Activated CD4-positive, alpha-beta T cell treated with anti-CD3 and anti-CD28 coated beads, Interleukin-2, amount 50 U/mL, for 24 hours (primary cell): ENCODE results near the gene ZNF775.

Source experiments
- DNase-seq, 2 donors: peaks; one replicate each; pipeline ENCODE4 v3.0.0-alpha.2; 2020; ENCODE audit warnings: low read depth in 1 of 2, low spot score in 1 of 2

Gene ZNF775

DNA sequence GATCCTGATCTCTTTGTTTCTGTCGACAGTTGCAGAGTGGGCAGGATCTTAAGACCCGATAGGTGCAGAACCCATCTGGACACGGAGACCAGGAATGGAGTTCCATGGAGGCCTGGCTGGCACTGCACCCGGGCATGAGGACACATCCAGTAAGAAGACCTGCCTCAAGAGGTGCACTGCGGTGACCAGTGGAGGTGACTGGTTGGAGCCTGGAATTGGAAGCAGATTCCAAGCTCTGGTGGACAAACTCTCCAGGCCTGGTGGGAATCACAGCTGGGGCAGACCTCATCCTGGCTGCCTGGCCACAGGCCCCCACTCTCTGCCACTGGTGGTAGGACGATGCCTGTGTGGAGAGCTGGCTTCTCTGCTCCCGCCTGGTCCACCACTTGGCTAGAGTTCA is 31.0 kb downstream of the ZNF775 start:
- DNase-seq = no peak

DNA sequence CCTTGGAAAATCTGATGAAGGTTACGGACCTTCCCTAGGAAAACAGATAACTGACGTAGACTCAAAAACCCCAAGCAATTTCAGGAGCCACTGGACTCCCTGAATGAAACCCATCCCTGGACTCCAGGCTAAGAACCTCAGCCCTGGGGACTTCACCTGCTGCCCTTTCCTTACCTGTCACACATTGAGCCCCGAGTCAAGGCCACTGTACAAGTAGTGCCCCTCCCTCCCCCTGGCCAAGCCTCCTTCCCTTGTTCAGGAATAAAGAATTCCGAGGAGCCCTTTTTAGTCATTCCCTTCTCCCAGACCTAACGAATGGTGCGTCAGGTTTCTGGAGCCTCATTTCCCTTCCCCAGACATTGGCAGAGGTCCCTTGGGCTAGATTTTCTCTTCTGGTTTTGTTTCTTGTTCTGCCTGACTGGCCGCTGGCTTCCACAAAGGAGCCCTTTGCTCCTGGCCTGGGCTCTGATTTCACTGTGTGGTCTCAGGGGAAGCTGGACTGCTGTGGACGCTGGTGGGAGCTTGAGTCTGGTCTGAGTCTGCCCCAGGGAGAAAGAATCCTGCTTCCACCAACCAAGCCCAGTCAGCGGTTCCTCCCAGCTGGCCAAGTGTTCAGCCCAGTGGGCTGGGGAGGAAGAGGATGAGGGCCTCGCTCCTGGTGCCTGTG is 31.7 kb downstream of the ZNF775 start:
- no peak for DNase-seq

DNA sequence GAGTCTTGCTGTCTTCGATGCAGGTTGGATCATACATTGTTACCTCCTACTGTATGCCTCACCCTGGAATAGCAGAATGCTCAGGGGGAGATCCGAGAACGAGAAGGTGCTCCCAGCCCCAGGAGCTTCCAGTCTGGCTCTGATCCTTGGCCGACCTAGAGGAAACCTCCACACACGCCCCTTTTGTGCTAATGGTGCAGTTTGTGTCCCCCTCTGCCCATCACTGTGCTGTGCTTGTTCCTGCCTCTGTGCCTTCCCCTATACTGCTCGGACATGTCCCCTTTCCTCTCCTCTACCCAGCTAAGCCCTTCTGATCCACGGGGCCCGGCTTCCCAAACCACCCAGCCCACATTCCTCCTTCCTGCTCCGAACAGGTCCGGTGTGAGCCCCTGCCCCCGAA is 32.5 kb downstream of the ZNF775 start:
- no peak for DNase-seq

DNA sequence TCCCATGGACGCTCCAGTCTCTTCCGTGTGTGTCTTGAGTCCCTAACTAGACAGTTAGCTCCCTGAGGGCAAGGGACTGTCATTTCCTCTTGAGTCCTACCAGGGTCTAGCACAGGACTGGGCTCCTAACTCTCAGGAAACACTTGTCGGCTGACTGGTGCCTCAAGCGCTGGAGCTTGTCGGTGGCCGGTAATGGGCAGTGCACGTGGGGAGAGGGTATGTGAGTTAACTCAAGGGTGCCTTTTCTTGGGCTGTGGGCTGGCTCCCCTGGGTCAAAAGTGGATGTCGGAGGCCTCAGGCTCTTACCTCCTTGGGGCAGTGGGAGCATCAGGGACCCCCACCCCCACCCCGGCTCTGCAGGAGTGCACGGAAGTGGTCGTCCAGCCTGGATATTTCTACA is 32.9 kb downstream of the ZNF775 start:
- no peak for DNase-seq

DNA sequence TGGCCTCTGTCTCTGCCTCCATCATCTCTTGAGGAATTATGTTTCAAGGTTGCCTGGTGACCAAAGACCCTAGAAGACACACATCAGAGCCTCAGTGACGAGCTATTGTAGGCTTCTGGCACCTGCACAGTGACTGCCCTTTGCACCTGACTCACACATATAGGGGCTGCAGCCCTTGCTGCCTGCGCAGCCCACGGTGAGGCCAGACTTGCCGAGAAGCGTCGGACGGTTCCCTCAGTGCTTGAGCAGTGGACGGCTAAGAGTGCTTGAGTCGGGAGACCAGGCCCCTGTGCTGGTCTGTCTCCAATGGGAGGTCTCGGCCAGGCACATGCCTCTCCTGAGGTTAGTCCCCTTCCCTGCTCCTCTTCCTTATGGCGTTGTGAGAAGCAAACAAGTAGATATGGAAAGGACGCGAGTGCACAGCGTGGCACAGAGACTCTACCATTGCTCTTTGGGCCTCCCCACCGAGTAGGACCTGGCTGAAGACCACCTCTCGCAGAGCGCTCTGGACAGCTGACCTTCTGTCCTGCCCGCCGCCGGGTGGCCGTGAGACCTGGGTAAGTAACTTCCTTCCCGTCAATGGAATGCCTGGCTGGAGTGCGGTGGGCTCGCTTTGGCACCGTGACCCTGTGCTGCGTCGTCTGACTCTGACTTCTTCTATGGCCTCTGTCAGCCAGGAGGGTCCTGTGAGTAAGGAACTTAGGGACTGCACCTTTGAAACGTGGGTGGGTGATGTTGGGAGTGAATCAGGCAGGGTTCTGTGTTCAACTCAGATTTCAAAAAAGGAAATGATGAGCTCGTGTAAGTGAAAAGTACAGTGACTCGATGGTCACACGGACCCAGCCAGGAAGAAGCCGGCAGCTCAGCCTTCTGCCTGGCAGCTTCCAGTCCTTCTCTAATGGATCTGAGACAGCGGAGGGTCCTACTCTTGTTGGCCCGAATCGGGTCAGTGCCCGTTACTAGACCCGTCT is 33.7 kb downstream of the ZNF775 start:
- DNase-seq = no peak

DNA sequence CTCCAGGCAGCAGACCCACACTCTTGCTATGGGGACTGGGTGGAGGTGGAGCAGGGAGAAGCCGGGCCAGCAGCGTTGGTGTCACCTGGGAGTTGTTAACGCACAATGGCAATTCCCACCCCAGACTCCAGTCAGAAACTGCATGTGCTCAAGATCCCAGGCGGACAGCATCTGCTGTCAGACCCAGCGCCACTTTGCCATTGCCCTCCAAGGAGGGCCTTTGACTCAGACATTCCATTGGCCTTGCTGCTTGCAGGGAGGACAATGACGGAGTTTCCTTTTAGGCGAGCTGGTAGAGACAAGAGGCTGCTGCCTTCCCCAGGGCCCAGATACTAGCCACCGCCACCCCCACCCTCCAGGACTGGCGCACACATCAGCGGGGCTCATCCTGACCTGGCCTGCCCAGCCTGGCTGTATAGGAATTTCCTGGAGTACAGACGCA is 34.5 kb downstream of the ZNF775 start:
- DNase-seq = no peak

DNA sequence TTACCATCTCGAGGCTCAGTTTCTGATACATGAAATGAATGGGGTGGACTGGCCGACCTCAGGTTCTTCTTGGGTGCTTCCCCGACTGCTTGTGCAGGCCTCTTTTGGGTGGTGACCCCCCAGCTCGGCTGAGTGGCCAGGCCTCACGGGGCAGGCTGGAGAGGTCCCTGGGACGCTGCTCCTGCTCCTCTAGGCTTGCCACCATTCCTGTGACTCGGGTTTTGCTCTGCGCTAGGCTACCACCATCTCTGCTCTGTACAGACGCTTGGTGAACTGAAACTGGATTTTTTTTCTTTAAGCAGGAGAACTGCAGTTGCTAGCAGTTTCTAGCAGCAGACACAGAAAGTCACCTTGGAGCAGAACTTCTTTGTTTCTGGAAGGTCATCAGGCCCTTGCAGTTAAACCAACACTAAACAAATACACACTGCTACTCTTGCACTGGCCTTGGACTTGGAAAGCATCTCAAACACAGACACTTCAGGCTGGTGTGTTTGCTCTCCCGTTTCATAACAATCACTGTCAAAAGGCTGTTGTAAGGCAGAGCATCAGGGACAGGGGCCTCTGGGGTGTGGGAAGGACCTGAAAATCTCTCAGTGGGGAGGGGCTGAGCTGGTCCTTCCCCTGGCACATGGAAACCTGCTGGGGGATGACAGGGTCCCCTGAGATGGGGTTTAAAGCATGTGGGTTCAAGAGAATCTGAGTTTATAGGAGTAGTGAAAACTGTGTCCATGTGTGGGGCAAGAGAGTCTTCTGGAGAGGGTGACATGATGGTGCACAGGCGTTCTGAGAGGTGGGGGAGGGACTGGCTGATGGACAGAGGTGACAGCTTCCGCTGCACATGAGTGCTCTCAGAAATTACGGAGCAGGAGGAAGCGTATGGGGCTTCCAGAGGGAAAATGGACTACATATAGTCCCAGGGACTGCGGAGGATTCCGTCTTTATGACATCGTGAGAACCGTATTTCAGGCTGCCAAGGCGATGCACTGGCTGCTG is 36.3 kb downstream of the ZNF775 start:
- no peak for DNase-seq

DNA sequence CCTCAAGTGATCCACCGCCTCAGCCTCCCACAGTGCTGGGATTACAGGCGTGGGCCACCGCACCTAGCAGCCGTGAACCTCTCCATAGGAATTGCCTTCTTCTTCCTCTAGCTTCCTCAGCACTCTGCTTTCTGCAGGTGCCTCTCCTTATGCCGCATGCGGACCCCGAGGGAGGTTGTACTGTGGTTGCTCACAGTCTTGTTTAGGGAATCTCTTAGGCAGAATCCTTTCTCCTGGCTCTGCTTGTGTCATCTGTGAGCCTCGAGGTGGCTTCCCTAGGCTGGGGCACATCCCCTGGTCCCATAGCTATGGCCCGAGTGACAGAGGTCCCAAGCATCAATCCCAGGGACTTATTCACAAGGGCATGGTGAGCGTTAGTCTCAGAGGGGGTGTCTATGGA is 38.1 kb downstream of the ZNF775 start:
- no peak for DNase-seq

DNA sequence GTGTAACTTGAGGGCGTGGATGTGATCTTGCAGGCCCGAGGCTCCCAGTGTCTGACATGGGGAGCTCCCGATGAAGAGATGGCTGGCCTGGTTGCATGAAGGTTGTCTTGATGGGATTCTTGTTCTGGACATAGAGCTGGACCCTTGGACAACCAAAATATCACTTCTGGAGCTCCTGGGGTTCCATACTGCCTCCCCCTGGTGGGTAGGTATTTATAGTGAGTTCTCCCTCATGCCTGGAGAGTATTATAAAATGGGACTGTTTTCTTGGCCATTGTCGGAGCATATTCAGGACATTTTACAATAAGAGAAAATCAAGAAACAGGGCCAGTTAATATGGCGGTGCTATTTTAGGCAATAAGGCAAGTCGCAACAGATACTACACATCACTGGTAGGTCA is 38.7 kb downstream of the ZNF775 start:
- no peak for DNase-seq

DNA sequence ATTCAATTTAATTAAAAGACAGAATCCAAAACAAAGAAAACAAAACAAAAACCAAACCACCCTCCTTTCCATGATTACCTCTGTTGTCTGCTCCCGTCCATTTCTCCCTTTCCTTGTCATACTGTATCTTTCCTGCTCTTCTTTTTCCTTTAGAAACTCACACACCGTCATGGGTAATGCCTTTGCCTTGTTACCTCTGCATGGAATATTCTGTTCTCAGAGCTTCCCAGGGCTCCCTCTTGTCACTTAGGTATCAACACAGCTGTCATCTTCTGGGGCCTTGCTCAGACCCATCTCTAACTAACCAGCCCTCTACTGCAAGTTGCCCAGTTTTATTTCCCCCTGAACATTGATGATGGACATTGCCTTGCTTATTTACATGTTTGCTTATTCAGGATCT is 41.1 kb downstream of the ZNF775 start:
- DNase-seq = no peak

DNA sequence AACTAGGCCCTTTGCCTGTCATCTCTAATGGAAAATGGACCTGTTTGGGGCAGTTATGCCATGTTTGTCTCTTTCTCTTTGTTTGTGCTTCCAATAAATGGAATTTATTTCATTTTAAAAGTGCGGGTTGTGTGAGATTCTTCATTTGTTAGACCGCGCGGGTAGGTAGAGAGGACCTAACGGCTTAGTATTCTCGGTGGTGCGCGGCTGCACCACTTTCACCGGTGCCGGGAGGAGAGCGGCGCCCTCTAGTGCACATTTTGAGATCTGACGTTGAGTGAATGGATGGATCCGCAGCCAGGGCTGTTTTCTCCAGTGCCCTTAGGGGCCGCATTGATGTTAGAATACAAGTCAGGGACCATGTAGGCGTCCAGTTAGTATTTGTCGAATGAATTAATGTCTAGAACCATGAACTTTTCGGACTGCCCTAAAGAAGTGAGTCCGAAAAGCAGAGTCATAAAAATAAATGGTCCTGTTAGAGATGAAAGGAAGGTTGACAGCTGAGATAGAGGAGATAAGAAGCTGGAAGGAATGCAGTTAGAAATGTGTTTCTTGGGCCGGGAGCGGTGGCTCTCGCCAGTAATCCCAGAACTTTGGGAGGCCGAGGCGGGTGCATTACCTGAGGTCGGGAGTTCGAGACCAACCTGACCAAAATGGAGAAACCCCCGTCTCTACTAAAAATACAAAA is 42.0 kb downstream of the ZNF775 start:
- peak; percentile 68 to 83 for DNase-seq

DNA sequence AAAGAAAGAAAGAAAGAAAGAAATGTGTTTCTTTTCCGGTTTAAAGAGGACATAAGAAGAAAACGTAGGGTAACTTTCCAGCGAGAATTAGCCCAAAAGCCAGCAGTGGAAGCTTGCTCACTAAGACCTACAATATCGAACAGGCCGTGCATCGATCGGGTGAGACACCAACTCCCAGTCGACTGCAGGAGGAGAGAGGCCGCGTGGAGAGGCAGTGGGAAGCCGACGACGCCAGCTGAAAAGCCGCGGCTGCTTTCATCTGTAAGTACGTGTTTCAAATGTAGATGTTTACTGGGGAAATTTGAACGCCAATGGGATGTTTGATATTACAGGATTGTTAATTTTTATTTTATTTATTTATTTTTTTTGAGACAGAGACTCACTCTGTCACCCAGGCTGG is 42.7 kb downstream of the ZNF775 start:
- DNase-seq = no peak

DNA sequence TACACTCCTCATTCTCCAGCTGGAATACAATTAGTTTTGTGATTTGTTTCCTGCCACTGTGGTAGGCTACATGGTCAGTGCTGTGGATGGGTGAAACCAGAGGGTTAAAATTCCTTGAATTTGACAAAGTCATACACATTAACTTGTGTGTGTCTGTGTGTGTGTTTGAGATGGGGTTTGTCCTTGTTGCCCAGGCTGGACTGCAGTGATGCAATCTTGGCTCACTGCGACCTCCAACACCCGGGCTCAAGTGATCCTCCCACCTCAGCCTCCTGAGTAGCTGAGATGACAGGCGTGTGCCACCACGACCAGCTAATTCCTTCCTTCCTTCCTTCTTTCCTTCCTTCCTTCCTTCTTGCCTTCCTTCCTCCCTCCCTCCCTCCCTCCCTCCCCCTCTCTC is 46.5 kb downstream of the ZNF775 start:
- DNase-seq = no peak

DNA sequence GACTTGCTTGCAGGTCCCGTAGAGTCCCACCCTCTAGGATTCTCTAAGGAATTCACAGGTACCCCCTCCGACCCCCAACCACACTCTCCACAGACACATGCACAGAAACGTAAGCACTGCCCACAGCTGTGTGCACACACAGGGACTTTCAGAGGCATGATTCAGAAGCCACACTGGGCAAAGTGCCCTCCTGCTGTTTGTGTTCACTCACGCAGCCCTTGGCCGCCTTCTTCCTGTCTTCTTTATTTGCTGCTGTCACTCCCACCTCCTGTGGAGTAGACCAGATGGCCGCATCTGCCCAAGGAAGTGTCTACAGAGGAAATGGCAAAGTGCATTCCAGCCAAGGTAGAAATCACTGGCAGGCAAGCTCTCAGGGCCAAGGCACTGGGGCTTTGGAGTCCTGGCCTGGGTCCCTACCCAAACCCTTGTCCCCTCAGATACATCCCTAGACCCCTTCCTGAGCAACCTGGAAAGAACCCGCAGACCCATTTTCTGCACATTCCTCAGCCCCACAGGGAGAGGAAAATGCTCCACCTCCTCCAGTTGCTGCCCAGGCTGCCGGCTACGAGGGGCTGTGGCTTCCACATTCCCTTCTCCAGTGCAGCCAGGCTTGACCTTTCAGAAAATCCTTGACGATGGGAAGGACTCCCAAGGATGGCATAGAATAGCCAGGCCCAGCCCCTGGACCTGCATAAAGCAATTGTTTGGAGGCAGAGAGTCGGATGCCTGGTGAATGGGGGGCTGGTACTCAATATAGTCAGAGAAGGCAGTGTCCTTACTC is 49.7 kb downstream of the ZNF775 start:
- DNase-seq = no peak

DNA sequence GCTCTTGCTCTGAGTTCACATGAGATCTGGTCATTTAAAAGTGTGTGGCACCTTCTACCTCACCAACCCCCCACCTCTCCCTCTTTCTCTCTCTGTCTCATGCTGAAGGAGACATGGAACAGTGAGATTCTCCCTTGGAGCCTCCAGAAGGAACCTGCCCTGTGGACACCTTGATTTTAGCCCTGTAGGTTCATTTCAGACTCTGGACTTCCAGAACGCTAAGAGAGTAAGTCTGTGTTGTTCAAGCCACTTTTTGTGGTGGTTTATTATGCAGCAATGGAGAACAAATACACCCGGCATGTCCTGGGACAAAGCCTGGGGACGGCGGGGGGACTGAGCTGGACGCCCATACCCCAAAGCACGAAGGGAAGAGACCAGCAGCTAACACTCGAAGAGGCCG is 50.6 kb downstream of the ZNF775 start:
- DNase-seq = no peak

DNA sequence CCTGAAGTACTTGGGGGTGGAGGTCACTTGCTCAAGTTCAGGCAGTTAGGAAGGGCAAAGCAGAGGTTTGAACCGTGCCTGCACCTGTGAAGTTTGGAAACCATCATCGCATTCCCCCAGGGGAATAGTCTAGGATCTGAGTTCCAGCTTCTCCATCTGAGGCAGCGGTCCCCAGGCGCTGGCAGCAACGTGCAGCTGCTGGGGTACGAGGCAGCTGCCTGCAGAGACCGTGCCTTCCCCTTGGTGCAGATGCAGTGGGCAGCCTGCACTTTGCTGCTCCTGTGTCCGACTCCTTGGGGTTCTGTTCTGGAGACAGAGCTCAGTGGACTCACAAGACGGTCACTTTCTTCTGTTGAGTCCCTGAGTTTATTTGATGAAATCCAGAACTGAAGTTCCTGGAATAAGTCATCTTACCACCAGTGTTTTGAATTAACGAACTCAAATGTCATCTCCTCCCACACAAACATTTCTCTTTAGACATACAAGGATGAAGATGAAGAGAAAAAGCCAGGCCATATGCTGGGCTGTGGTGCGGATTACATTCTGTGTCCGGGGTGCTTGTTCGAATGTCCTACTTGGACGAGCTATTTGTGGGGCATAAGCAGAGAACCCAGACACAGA is 51.4 kb downstream of the ZNF775 start:
- no peak for DNase-seq

DNA sequence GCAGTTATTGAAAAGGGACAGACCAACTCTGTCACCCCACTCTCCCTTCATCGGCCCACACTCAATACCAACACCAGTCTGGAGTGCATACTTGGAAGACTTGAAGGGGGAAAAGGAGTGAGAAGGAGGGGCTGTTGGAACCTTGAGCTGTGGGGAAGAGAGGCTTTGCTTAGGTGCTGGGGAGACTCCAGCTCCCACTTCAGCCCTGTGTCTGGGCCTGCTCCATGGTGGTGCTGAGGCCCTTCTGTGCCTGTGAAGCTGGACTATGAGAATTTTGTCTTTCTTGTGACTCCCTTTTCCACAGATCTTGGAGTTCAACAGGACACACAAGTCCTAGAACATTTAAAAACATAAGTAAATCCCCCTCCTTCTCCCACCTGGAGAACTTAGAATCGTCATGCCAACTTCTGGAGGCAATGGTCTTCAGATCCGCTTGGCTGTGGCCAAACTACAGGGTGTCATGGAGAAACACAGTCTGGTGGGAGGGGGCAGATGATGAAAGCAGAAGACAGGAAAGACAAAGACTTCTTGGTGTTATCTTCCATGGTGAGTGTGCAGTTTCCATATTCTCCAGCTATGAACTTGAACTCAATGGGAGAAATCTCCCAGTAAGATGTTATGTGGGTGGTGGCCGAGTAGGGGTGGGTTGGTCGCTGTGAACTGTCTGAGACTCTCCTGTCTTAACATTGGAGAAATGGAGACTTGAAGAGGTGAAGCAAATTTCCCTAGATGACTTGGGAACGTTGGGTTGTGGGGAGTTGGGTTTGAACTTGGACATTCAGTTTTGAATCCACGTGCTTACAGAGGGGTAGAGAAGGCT is 52.9 kb downstream of the ZNF775 start:
- DNase-seq = no peak
